Gastroesophageal sphincter (tissue), 3 donors: ENCODE results near the gene ACOT7.

Experiments used
- CTCF ChIP-seq, 4 experiments: fragments of 200-600 bp in 2 of 4; fragments of 450-650 bp in 2 of 4; sonication (generic) in 1 of 4; IDR thresholded peaks; one replicate each; pipeline ENCODE4 v1.5.1; 2017 to 2019; ENCODE audit warnings: antibody characterized with exemption in 4 of 4, mild to moderate bottlenecking in 2 of 4, moderate library complexity in 2 of 4
- EP300 ChIP-seq: sonication (generic); formaldehyde crosslinking; IDR thresholded peaks from one replicate; pipeline ENCODE4 v1.6.1; 2017; ENCODE audit warnings: antibody characterized with exemption, mild to moderate bottlenecking

- no peak for TF ChIP-seq CTCF (IDR thresholded peaks at IDR 0.05)
- no peak for TF ChIP-seq EP300
These were observed 9.4 kb downstream of the ACOT7 start for GRCh38 chr1:6384135-6384534.
